Fibroblast of skin of left quadriceps (primary cell): Measurements from ENCODE around the gene SLIT3.

Experiments used
- DNase-seq, 2 experiments: peaks; one replicate each; pipeline ENCODE4 v3.0.0-alpha.2; 2013; ENCODE audit warnings: low read depth in 2 of 2

The SLIT3 gene

DNA sequence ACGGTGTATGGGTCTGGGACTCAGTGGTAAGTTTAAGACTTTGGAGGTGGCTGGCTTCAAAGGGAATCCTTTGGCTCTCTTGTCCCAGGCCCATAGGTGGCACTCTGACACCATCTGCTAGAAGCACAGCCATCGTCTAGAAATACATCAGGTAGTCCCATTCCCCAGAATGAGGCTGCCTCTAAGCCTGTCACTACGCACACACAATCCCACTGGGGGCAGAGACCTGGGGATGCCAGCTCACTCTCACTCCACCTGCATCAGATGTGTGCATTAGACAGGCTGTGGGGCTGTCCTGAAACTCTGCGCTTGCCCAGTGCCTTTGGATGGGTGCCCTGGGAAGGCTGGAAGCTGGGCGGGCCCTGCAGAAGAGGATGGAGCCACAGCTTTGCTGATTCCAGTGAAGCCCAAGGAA, 594.3 kb downstream of the SLIT3 start:
- peak in 1 of 2 experiments; percentile 20 for DNase-seq

DNA sequence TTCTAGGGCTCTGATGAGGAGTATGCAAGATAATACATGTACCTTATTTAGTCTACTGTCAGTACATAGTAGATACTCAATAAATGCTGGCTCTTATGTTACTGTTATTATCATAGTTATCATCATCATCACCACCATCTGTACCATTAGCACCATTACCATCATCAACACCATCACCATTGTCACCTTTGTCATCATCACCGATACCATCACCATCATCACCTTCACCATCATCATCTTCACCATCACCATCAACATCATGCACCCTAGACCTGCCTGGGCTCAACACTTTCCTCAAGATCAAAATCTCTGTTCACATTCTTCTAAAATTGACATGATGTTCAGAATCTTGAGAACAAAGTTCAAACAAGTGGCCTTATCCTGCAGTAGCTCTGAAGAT, 595.6 kb downstream of the SLIT3 start:
- DNase-seq, result no peak

- no peak for DNase-seq
Observed at GRCh38 chr5:168702511-168702910, 598.4 kb downstream of the SLIT3 start.

GRCh38 chr5:168701641-168702040, 599.3 kb downstream of the SLIT3 start:
- DNase-seq, result no peak

GRCh38 chr5:168699002-168699401, 601.9 kb downstream of the SLIT3 start:
- no peak for DNase-seq

- DNase-seq, result no peak
Observed at GRCh38 chr5:168697034-168697720, 603.8 kb downstream of the SLIT3 start.

DNA sequence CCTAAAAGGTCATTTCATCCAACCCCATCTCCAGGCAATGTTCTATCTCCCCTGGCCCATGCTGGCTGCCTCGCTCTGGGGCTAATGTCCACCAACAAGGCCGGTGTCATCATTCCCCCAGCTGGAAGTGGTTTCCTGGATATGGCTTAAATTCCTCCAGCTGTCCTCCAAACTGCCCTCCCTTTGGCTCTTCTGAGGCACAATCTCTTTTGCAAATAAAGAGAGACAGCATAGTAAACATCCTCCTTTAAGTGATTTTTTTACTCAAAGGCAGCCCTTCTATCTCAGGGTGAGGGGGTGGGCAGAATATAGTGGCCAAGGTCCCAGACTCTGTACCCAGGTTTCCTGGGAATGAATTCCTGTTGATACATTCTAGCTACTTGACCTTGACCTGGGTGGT, 604.3 kb downstream of the SLIT3 start:
- no peak for DNase-seq

DNA sequence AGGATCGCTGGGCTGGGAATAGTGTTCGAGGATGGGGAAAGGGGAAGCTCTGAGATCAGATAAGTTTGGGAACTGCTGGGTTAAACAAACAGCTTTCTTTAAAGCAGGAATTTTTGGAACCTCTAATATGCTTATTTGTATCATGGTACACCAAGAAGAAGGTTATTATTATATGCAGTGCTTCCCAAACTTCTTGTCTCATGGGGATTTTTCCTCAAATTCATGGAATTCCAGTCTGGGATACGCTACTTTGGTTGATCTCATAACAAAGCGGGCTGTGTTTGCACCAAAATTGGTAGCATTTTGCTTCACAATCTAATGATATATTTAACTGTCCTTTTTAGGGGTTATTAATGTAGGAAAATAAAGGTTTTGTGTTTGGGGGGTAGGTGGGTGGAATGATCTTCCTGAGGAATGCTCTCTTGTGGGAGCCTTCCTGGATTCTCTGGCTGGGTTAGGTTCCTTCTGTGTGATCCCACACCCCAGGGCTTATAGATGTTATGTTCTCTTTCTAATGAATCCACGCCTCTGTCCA, 605.6 kb downstream of the SLIT3 start:
- DNase-seq, result no peak

DNA sequence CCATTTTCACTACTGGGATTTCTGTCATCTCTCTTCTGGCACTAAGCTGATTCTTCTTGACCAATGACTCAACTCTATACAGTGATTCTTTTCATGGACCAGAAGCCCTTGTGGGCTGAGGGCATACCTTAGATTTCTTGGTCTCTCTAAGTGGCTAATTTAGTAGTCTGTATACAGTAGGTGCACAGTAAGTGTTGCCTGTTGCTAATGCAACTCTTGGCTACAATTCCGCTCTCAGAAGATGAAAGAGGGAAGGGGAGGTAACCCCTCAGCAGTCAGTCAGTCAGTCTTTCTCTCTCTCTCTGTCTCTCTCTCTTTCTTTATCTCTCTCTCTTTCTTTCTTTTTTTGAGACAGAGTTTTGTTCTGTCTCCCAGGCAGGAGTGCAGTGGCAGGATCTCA, 606.6 kb downstream of the SLIT3 start:
- DNase-seq, result no peak

- DNase-seq, result no peak
Observed at GRCh38 chr5:168693883-168694282, 607.1 kb downstream of the SLIT3 start.

GRCh38 chr5:168693297-168693696, 607.6 kb downstream of the SLIT3 start:
- DNase-seq, result no peak

GRCh38 chr5:168691891-168692290, 609.0 kb downstream of the SLIT3 start:
- DNase-seq, result no peak

GRCh38 chr5:168689260-168689659, 611.7 kb downstream of the SLIT3 start:
- DNase-seq, result no peak

DNA sequence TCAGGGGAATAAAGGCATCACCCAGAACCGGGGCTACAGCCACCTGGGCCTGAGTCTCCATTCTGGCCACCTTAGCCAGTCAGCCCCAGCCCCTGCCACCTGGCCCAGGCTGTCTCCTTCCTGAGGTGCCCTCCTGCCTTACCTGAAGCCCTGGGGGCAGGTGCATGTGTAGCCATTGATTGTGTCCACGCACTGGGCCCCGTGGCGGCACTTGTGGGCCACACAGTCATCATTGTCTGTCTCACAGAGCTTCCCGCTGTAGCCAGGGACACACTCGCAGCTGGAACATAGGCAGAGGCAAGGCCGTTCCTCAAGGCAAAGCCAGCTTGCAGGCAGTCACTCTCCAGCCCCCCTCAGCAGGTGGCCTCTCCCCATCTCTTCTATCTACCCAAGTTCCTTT, 614.1 kb downstream of the SLIT3 start:
- DNase-seq, result no peak

DNA sequence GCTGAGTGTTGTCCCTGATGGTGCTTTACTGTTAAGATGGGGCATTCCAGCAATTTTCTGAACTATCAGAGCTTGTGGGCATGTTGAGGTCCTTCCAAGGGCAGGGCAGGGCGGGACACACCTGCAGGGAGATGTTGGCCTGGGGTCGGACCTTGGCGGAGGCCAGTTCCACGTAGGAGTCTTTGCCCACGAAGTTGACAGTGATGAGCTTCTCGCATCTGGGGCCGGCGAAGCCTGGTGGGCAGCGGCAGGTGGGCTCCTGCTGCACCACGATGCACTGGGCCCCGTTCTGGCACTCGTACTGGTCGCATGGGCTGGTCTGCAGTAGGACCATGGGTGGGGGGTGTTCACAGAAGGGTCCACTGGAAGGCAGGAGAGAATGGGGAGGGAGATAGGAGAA, 615.4 kb downstream of the SLIT3 start:
- no peak for DNase-seq

DNA sequence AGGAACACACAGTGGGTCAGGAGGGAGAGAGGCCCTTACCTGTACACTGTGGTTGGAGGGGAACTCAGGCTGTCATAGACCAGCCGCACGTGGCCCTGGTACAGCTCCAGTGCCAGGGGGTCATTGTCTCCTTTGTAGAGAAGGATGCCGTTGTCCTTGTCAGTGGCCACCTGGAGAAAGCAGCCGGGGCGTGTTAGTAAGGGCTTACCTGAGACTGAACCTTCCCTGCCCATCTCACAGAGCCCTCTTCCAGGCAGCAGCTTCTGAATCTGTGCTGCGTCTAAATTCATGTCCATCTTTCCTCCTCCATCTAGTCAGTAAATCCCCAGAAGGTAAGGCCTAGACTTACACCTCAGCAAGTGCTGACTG, 617.0 kb downstream of the SLIT3 start:
- no peak for DNase-seq

DNA sequence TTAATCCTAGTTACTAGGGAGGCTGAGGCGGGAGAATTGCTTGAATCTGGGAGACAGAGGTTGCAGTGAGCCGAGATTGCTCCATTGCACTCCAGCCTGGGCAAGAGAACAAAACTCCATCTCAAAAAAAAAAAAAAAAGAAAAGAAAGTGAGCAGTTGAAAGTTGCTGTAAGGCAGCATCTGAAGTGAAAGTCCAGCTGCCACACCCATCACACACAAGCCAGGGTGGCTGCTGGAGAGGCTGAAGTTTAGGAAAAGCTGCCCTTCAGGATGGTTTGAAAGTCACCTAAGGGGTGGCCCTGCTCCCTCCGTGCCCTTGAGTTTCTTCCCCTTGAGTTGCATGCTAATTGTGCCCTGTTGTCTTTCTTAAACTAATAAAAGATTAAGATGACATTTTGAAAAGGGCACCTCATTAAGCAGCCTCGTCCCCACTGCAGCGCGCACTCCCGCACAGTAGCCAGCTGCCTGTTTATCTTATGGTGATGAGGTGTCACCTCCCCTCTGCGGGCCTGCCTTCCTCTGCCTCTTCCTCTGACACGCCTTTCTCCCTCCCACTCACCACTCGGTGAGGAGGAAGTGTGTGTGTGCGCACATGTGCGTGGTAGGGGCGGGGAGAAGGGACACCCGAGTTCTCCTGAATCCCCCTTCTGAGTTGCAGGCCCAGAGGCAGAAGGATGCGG, 617.6 kb downstream of the SLIT3 start:
- DNase-seq, result no peak

- DNase-seq, result peak in 1 of 2 experiments; percentile 20
Observed at GRCh38 chr5:168681556-168682183, 619.3 kb downstream of the SLIT3 start.

DNA sequence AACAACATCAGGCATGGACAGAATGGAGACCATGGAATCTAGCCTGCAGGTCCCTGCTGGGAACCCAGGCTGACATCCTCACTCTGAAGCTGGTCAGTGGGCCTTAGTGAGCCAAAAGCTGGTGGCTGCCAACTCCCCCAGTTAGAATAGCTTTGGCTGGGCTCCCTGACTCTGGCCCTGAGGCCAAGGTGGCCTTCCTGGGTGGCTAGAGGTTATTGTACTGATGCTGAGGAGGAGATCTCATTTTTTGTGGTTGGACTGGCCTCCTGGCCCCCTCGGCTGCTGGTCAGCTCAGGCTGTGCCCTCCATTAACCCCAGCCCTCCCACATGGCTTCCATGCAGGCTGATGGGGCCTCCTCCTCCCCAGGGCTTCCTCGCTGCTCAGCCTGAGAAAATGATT, 620.5 kb downstream of the SLIT3 start:
- DNase-seq, result no peak

DNA sequence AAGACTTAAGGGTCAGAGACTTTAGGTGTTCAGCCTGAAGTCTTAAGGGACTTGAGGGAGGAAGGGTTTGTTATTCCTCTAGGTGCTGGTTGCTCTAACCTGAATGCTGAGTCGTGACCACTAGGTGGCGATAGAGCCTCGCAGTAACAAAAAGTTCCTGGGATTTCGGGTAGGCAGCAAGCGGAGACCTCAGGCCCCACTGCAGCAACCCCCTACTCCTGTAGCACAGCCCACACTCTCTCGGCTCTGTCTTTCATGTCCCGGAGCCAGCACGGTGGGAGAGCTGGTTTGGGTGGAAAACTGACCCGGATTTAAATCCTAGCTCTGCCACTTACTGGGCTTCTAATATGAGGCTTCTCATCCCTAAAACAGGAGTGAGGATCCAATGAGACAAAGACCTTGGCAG, 621.4 kb downstream of the SLIT3 start:
- peak; percentile 40 to 44 for DNase-seq

DNA sequence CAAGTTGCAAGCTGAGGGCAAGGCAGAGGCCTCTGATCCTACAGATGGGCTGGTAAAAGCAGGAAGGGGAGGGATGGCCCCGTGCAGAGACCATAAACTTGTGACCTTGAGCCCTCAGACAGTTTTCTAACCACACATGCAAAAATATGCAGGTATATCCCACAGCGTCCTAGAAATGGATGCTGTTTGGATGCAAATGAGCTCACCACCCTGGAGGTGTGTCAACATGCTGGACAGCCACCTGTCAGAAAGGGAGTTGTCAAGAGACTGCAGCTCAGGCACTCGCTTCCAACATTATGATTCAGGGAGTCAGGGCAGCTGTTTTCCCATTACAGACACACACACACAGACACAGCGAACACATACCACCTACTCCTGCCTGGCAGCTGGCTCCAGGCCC, 624.4 kb downstream of the SLIT3 start:
- no peak for DNase-seq

- DNase-seq, result no peak
Observed at GRCh38 chr5:168675883-168676408, 625.0 kb downstream of the SLIT3 start.
